K562 (cell line): ENCODE results near the gene CLDN5. TPM values are rescaled to one million over a fixed set of nuclear protein-coding genes. Genes with fewer than 3 reads are reported as not detected.

ENCODE experiments used
- ARHGAP35 ChIP-seq: fragments of 450-650 bp; IDR thresholded peaks from 2 replicates; pipeline ENCODE4 v1.6.1; 2018; ENCODE audit not compliant: partially characterized antibody
- MYBL2 ChIP-seq, 2 experiments: fragments of 450-650 bp in 1 of 2; sonication (generic) in 1 of 2; formaldehyde crosslinking in 1 of 2; IDR thresholded peaks; 2 replicates each; pipeline versions ENCODE4 v1.6.1 to v1.8.1; 2017 to 2022; ENCODE audit warnings: borderline replicate concordance in 1 of 2, inconsistent platforms in 1 of 2, low read depth in 1 of 2, mild to moderate bottlenecking in 1 of 2, missing genetic modification reagents in 1 of 2, moderate library complexity in 1 of 2
- PURB ChIP-seq: sonication (generic); formaldehyde crosslinking; IDR thresholded peaks from 2 replicates; pipeline ENCODE4 v1.9.0; 2021; ENCODE audit warnings: low read depth, mild to moderate bottlenecking, missing genetic modification reagents
- SNRNP70 ChIP-seq: fragments of 200-400 bp; formaldehyde crosslinking; optimal IDR thresholded peaks from 2 replicates; pipeline ENCODE3; 2017; ENCODE audit warnings: low read depth, low read length
- ZNF282 ChIP-seq: sonication (generic); formaldehyde crosslinking; IDR thresholded peaks from 2 replicates; pipeline ENCODE4 v1.8.1; 2023; ENCODE audit warnings: missing genetic modification reagents
- polyA plus RNA-seq, 8 experiments: library from polyadenylated mRNA; depleted of rRNA in 4 of 8; stranded (reverse) in 5 of 8; unstranded in 3 of 8; fragments of >200 nt; fragmentation: Nextera tagmentation in 2 of 8; fragmentation: Illumina TruSeq in 1 of 8; extraction: Ambion mirVana in 2 of 8; extraction: Trizol in 1 of 8; gene quantifications; 2 replicates each; pipeline versions ENCODE4 v1.2.1 to v1.2.3, GENCODE V29; 2011 to 2014; ENCODE audit warnings: inconsistent platforms in 1 of 8, missing spikeins in 1 of 8
- total RNA-seq, 7 experiments: library from RNA; depleted of rRNA in 6 of 7; stranded (reverse); fragments of >200 nt in 6 of 7; fragmentation: Illumina TruSeq in 2 of 7; extraction: Trizol in 2 of 7; gene quantifications; 2 replicates each; pipeline versions ENCODE4 v1.2.1 to v1.2.3, GENCODE V29; 2011 to 2021; ENCODE audit warnings: low replicate concordance in 1 of 7
- TF ChIP-seq, protein P1 (sequence below): fragments of 200-800 bp; sonication (Bioruptor generic); IDR thresholded peaks from 2 replicates; pipeline ENCODE4 v1.6.1; 2016; ENCODE audit warnings: missing genetic modification characterization, missing compliant biosample characterization

Gene CLDN5
- total and polyA plus RNA-seq, 9 of the 15 experiments (the other 6 are each of a cell fraction or from before 2014, with no cell fraction given): 0.20 TPM; not detected in 8

DNA sequence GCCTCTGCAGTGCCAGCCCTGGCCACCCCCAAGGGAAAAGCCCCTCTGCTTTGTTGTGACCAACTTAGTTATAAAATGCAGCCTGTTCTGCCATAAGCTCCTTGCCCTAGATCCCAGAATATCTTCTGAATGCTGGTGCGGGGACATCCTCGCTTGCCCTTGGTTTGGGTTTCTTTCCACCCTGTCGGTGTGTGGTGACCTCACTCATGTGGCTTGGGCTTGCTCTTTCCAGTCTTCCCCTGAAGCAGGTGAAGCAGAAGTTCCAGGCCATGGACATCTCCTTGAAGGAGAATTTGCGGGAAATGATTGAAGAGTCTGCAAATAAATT, 16.7 kb downstream of the CLDN5 start (continued):
- no peak for TF ChIP-seq ARHGAP35
- TF ChIP-seq MYBL2 (IDR thresholded peaks at IDR 0.05; ENCODE audit: low read depth): no peak
- TF ChIP-seq MYBL2 (CRISPR knock-in tag; IDR thresholded peaks at IDR 0.05; ENCODE audit: borderline replicate concordance): peak; percentile 4; the same call in 1 of the 2 replicates
- TF ChIP-seq PURB: no peak
- TF ChIP-seq SNRNP70: no peak
- TF ChIP-seq ZNF282: 0 out of 2 replicates have a peak, but pooled peaks have one; percentile 16
- TF ChIP-seq, protein P1, sequence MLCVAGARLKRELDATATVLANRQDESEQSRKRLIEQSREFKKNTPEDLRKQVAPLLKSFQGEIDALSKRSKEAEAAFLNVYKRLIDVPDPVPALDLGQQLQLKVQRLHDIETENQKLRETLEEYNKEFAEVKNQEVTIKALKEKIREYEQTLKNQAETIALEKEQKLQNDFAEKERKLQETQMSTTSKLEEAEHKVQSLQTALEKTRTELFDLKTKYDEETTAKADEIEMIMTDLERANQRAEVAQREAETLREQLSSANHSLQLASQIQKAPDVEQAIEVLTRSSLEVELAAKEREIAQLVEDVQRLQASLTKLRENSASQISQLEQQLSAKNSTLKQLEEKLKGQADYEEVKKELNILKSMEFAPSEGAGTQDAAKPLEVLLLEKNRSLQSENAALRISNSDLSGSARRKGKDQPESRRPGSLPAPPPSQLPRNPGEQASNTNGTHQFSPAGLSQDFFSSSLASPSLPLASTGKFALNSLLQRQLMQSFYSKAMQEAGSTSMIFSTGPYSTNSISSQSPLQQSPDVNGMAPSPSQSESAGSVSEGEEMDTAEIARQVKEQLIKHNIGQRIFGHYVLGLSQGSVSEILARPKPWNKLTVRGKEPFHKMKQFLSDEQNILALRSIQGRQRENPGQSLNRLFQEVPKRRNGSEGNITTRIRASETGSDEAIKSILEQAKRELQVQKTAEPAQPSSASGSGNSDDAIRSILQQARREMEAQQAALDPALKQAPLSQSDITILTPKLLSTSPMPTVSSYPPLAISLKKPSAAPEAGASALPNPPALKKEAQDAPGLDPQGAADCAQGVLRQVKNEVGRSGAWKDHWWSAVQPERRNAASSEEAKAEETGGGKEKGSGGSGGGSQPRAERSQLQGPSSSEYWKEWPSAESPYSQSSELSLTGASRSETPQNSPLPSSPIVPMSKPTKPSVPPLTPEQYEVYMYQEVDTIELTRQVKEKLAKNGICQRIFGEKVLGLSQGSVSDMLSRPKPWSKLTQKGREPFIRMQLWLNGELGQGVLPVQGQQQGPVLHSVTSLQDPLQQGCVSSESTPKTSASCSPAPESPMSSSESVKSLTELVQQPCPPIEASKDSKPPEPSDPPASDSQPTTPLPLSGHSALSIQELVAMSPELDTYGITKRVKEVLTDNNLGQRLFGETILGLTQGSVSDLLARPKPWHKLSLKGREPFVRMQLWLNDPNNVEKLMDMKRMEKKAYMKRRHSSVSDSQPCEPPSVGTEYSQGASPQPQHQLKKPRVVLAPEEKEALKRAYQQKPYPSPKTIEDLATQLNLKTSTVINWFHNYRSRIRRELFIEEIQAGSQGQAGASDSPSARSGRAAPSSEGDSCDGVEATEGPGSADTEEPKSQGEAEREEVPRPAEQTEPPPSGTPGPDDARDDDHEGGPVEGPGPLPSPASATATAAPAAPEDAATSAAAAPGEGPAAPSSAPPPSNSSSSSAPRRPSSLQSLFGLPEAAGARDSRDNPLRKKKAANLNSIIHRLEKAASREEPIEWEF: no peak
